OCI-LY3 (cell line): Measurements from ENCODE around the gene ANKRD30A.

Source experiments
- CTCF ChIP-seq: fragments of 200-600, 300-600 bp; sonication (generic); IDR thresholded peaks from 2 replicates; pipeline ENCODE4 v1.5.1; 2014; ENCODE audit warnings: antibody characterized with exemption, low read length, low read depth
- EZH2phosphoT487 ChIP-seq: fragments of 200-600 bp; shearing (Covaris generic); IDR thresholded peaks from 2 replicates; pipeline ENCODE4 v1.6.1; 2018; ENCODE audit warnings: antibody characterized with exemption, mixed run types, low read depth

- no peak for TF ChIP-seq CTCF
- TF ChIP-seq EZH2phosphoT487: no peak
Observed at GRCh38 chr10:37384923-37385322, 259.5 kb downstream of the ANKRD30A start.
